HG02943 (cell line): ENCODE measurements around the gene CPED1.
"Not testable (repeated sequence)": the region's sequence is repeated elsewhere in the genome, so short reads cannot be mapped to it uniquely, and the experiment has no call there.

Experiments
- ATAC-seq: cut with Tn5 transposase; IDR thresholded peaks from one replicate; pipeline ENCODE4 v1.9.1; 2021; ENCODE audit warnings: mild to moderate bottlenecking, low read depth, moderate library complexity; ENCODE audit not compliant: unreplicated experiment

CPED1 gene

GRCh38 chr7:121058975-121059374, 70.5 kb downstream of the CPED1 start:
- no peak for ATAC-seq

DNA sequence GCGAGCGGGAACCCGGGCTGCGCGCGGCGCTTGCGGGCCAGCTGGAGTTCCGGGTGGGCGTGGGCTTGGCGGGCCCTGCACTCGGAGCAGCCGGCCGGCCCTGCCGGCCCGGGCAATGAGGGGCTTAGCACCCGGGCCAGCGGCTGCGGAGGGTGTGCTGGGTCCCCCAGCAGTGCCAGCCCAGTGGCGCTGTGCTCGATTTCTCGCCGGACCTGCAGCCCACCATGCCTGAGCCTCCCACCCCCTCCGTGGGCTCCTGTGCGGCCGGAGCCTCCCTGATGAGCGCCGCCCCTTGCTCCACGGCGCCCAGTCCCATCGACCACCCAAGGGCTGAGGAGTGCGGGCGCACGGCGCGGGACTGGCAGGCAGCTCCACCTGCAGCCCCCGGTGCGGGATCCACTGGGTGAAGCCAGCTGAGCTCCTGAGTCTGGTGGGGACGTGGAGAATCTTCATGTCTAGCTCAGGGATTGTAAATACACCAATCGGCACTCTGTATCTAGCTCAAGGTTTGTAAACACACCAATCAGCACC, 71.5 kb downstream of the CPED1 start:
- ATAC-seq, result not testable (repeated sequence)

DNA sequence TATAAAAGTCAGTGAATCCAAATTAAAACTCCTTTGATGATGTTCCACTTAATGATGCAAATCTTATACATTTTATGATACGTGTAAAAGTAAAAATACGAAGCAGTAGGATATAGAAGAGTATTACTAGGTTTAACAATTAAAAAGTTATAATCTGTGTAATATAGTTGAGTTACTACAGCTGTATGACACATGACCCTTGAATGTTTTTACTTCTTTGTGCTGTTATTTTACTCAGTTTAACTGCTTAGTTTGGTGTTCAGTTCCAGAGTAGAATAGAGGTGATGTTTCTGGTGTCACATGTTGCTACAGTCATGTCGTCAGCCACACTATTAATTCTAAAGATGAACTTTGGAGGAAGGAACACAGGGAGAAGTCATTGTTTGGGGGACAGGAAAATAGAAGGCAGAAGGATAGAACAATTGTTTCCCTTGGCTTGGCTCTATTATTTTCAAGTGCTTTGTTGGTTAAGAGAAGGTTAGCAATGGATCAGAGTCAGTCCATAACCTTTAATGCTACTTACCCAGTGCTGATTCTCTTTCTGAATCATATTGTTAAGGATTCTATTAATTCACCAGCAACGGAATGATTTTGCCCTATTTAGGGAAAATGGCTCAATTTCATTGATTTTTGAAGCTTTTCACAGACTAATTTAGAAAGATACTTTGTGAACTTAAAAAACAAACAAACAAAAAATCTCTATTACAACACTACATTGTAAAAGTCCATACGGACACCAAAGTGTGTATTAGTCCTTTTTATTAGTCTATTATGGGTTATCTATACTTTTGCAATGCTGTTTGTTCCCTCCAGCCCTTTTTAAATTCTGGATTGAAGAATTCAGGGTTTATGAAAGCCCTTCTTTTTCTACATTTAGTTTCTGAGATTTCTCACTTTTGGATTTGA, 73.4 kb downstream of the CPED1 start:
- ATAC-seq, result no peak

- no peak for ATAC-seq
Measured at GRCh38 chr7:121062671-121063279, 74.3 kb downstream of the CPED1 start.

- ATAC-seq, result not testable (repeated sequence)
Measured at GRCh38 chr7:121067717-121068116, 79.2 kb downstream of the CPED1 start.

DNA sequence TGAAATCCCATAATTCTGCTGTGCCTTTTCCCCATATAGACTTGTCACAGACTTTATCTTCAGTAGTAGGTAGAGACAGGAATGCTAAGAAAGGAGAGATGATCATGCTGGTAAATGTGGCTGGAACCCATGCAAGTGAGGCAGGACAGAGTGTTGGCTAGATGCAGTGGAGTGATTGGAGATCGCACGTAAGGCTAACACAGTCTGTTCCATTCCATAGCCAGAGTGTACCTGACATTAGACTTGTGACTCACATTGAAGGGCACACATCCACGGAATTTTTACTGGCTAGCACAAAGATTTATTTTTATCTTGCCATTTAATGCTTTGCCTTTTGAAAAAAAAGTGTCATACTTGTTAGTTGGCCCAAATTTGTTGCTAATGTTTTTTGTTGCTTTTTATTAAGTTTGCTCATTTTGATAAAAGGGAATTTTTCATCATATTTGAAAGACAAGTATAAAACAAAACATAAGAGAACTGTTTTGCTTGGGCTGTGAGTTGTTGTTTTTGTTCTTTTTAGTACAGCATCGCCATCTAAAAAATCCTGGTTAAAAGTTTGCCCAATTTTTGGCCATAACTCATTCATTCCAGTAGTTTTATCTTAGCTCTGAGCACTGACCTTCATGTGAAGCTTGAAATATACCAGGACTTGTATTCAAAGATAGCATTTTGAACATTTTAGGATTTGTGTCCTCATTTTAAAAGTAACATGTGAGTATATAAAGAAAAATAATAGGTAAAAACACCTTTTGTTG, 81.0 kb downstream of the CPED1 start:
- no peak for ATAC-seq

- no peak for ATAC-seq
Measured at GRCh38 chr7:121071132-121071531, 82.6 kb downstream of the CPED1 start.

DNA sequence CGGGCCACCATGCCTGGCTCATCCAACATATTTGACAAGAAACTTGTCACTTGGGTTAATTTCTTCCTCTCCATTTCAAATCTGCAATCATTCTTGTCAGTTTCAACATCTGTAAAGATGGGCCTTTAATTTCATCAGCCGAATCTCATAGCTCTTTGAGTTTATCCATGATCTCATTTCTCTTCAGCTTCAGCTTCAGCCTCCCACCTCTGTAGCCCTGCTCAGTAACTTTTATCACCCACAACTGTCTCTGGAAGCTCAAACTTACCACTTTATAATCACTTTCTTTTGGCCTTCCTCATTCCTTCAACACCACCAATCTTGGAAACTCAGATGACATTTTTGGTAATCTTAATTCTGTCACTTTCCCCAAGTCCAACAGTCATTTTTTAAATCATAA, 83.2 kb downstream of the CPED1 start:
- no peak for ATAC-seq

DNA sequence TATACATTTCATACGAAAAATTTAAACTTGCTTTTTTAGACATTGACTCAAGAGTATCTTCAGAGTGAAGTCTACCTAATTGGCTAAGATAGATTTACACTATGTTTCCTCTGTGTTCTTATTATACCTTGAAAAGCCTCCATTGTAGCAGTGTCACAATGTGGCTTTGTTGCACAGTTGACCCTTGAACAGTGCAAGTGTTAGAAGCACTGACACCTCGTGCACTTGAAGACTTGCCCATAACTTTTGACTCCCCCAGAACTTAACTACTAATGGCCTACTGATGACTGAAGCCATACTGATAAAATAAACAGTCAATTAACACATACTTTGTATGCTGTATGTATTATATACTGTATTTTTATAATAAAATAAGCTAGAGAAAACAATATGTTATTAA, 84.3 kb downstream of the CPED1 start:
- ATAC-seq, result no peak

DNA sequence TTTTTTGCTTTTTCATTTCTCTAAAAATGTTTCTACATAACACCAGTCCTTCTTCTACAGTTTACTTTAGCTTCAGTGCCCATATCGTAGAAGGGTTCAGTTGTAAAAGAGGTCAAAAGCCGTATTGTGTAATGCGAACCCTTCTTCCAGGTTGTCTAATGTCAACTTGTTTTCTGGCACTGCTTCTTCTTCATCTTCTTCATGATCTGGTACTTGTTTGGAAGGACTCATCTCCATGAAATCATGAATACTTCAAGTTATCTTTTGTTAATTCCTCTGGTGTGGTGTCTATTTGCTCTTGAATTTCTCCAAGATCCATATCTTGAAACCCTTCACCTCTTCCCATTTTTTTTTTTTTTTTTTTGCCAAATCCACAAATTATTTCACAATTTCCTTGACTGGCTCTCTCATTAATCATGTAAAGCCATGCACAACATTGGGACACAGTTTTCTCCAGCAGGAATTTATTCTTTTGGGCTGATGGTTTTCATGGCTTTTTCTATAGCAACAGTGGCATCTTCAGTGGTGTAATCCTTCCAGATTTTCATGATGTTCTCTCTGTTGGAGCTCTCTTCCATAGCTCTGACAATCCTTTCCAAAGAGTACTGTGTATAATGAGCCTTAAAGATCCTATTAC, 85.1 kb downstream of the CPED1 start:
- no peak for ATAC-seq

DNA sequence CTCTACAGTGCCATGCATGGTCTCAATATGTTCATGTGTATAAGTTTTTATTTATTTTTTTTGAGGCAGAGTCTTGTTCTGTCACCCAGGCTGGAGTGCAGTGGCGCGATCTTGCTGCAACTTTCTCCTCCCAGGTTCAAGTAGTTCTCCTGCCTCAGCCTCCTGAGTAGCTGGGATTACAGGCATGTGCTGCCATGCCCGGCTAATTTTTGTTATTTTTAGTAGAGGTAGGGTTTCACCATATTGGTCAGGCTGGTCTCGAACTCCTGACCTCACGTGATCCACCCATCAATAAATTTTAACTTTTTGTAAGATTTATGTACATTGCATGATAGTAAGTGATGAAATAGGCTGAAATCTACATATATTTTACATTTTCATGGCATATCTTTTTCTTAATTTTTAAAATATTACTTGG, 86.9 kb downstream of the CPED1 start:
- ATAC-seq, result not testable (repeated sequence)

- ATAC-seq, result no peak
Measured at GRCh38 chr7:121075952-121076349, 87.4 kb downstream of the CPED1 start.

DNA sequence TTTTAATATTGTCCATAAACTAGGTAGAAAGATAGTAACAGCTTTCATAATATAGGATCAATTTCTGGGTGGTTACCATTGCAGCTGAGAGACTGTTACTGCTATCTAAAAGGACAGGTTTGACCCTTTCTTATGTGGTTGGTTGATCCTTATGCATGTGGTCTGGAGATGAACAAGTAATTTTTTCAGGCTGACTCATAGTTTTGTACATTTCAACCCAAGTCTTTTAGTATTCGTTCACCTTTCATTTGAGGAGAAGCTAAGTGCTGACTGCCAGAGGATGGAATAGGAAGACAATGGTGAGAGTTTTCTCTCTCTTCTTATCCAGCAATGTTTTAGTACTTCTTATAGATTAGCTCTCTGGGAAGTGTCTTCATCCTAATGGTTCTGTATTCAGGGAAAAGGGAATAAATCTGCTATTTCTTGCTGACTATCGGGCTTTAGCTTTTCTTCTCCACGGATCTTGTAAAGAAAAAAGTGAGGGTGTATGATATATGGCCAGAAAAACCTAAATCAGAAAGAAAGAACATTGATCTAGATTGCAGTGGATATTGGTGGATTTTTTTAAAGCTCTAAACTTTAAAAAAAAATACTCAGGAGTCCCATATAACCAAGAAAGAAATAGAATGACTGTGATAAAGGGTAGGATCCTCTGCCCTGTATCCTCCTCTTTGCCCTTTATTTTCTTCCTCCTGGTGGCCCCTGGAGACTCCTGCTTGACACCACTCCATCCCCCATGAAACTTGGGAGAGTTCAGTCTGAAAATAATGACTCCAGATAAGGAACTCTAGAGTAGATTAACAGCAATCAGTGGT, 88.0 kb downstream of the CPED1 start:
- ATAC-seq, result no peak

- ATAC-seq, result no peak
Measured at GRCh38 chr7:121077165-121077630, 88.7 kb downstream of the CPED1 start.

- no peak for ATAC-seq
Measured at GRCh38 chr7:121078701-121079227, 90.3 kb downstream of the CPED1 start.

DNA sequence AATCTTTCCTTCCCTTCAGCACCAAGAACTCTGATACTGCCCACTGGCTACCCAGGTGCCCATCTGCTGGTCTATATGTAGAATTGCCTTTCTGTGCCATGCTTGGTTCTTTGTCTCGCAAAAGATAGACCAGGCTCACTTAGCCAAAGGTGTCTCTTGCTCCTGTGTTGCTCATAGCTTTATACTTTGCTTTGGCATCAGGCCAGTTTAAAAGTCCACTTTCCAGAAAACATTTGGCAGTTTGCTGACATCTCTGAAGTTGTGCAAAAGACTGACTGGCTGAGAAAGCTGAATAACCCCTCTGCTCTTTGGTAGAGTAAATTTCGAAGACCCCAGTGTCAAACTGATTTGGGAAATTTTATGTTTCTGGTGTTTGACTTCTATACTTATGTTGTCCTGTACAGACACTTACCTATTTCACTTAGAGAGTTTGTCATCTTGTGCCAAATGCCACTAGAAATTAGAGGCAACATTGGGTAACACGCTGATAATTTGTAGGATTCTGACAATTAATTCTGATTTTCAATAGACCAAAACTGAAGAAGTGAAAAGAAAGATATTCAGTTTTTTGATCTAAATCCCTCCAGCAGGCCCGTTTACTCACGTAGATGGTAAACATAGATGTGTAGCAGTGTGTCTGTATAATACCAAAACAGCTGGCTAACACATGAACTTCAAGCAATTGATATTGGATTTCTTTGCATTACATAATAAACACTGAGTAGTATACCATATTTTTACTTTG, 91.1 kb downstream of the CPED1 start:
- ATAC-seq, result no peak

GRCh38 chr7:121080257-121080912, 91.9 kb downstream of the CPED1 start:
- no peak for ATAC-seq

GRCh38 chr7:121080913-121081326, 92.4 kb downstream of the CPED1 start:
- ATAC-seq, result no peak
